H1 (cell line): Measurements from ENCODE around the gene MAPKAP1. TPM values are rescaled to one million over a fixed set of nuclear protein-coding genes. Genes with fewer than 3 reads are reported as not detected.

ENCODE experiments used
- CTCF ChIA-PET: fragments of 300-600 bp; sonication (Branson Sonifier 250); formaldehyde crosslinking; loops from one replicate; lab custom pipeline; 2021; ENCODE audit not compliant: partially characterized antibody; lab: Charles Lee
- POLR2A ChIA-PET: fragments of 300-600 bp; sonication (Branson Sonifier 250); formaldehyde crosslinking; loops from one replicate; lab custom pipeline; 2021; ENCODE audit warnings: inconsistent platforms; ENCODE audit not compliant: partially characterized antibody; lab: Charles Lee
- DNase-seq, 2 experiments: peaks; one replicate each; pipeline versions ENCODE4 v3.0.0 to v3.0.0-alpha.2; 2010 to 2022; ENCODE audit warnings: low spot score in 2 of 2, low read depth in 1 of 2, mixed read lengths in 1 of 2
- FAIRE-seq: peaks from 2 replicates; lab custom pipeline; 2011; peaks lifted over from hg19 to GRCh38; lab: Jason Lieb, UNC
- H2AFZ ChIP-seq: 2 replicates; pipeline ENCODE4 v1.8.1; 2012; ENCODE audit warnings: low read length, inconsistent platforms
- H2AK5ac ChIP-seq: 2 replicates; pipeline ENCODE4 v1.6.1; 2013; ENCODE audit warnings: low read depth, low read length
- H2BK120ac ChIP-seq: replicated peaks from 2 replicates; pipeline ENCODE3; 2013; ENCODE audit warnings: low read depth, low read length, inconsistent platforms
- H2BK12ac ChIP-seq: 2 replicates; pipeline ENCODE4 v1.6.1; 2013; ENCODE audit warnings: low read depth, low read length
- H2BK15ac ChIP-seq: 2 replicates; pipeline ENCODE4 v1.6.1; 2013; ENCODE audit warnings: low read length
- H2BK20ac ChIP-seq: 2 replicates; pipeline ENCODE4 v1.6.1; 2013; ENCODE audit warnings: low read length
- H2BK5ac ChIP-seq: 2 replicates; pipeline ENCODE4 v1.6.1; 2013; ENCODE audit warnings: low read depth, low read length
- H3K14ac ChIP-seq: 2 replicates; pipeline ENCODE4 v1.6.1; 2013; ENCODE audit warnings: inconsistent platforms; ENCODE audit not compliant: insufficient read length
- H3K18ac ChIP-seq: 2 replicates; pipeline ENCODE4 v1.6.1; 2013; ENCODE audit warnings: low read length; ENCODE audit errors: extremely low read depth
- H3K23ac ChIP-seq: 2 replicates; pipeline ENCODE4 v1.6.1; 2013; ENCODE audit warnings: inconsistent platforms; ENCODE audit not compliant: insufficient read length
- H3K23me2 ChIP-seq: 2 replicates; pipeline ENCODE4 v1.6.1; 2013; ENCODE audit warnings: low read depth, low read length
- H3K27ac ChIP-seq: 2 replicates; pipeline ENCODE4 v1.6.1; 2011; ENCODE audit warnings: low read depth, low read length, inconsistent platforms
- H3K27me3 ChIP-seq, 4 experiments: replicated peaks in 1 of 4; 1 replicate in 1 of 4; 2 replicates in 3 of 4; pipeline versions ENCODE4 v1.6.1 to v1.8.1; 2011 to 2013; ENCODE audit warnings: low read length in 3 of 4, mild to moderate bottlenecking in 3 of 4, inconsistent platforms in 2 of 4, mixed read lengths in 2 of 4, moderate library complexity in 1 of 4; ENCODE audit not compliant: control insufficient read depth in 3 of 4, insufficient read depth in 3 of 4; ENCODE audit errors: extremely low read depth in 1 of 4
- H3K36me3 ChIP-seq, 4 experiments: 2 replicates each; pipeline versions ENCODE4 v1.6.1 to v1.8.1; 2011 to 2013; ENCODE audit warnings: mild to moderate bottlenecking in 4 of 4, low read length in 3 of 4, moderate library complexity in 2 of 4, control low read depth in 1 of 4, inconsistent platforms in 1 of 4; ENCODE audit not compliant: insufficient read depth in 4 of 4, control insufficient read depth in 2 of 4
- H3K4ac ChIP-seq: replicated peaks from 2 replicates; pipeline ENCODE3; 2013; ENCODE audit warnings: low read length, low read depth, mixed read lengths, inconsistent platforms; ENCODE audit not compliant: insufficient read length
- H3K4me1 ChIP-seq, 4 experiments: replicated peaks in 1 of 4; 1 replicate in 1 of 4; 2 replicates in 3 of 4; pipeline versions ENCODE4 v1.6.1 to v1.8.1; 2011 to 2013; ENCODE audit warnings: low read length in 3 of 4, inconsistent platforms in 2 of 4, mixed read lengths in 1 of 4; ENCODE audit not compliant: insufficient read depth in 4 of 4, control insufficient read depth in 3 of 4
- H3K4me2 ChIP-seq, 2 experiments: 2 replicates each; pipeline versions ENCODE4 v1.6.1 to v1.8.1; 2011 to 2013; ENCODE audit warnings: low read depth in 2 of 2, low read length in 2 of 2, control low read depth in 1 of 2, inconsistent platforms in 1 of 2, mild to moderate bottlenecking in 1 of 2; ENCODE audit not compliant: insufficient read depth in 1 of 2
- H3K4me3 ChIP-seq, 4 experiments: fragments of 200-600, 300-600 bp in 1 of 4; sonication (generic), shearing (Covaris generic), sonication (Bioruptor Twin) in 1 of 4; 2 replicates each; pipeline versions ENCODE4 v1.5.1 to v1.8.1; 2011 to 2016; ENCODE audit warnings: low read length in 4 of 4, low read depth in 3 of 4, control low read depth in 2 of 4, inconsistent platforms in 2 of 4, mild to moderate bottlenecking in 2 of 4, mixed read lengths in 1 of 4, moderate library complexity in 1 of 4; ENCODE audit not compliant: insufficient read depth in 2 of 4; ENCODE audit errors: extremely low read depth in 1 of 4
- H3K56ac ChIP-seq: replicated peaks from 2 replicates; pipeline ENCODE3; 2013; ENCODE audit warnings: low read depth, mild to moderate bottlenecking, mixed read lengths, low read length, inconsistent platforms; ENCODE audit not compliant: insufficient read length
- H3K79me1 ChIP-seq: 2 replicates; pipeline ENCODE4 v1.6.1; 2013; ENCODE audit warnings: low read depth, low read length, control low read depth
- H3K79me2 ChIP-seq, 2 experiments: 2 replicates each; pipeline versions ENCODE4 v1.6.1 to v1.8.1; 2012 to 2013; ENCODE audit warnings: low read length in 2 of 2, mild to moderate bottlenecking in 2 of 2, inconsistent platforms in 1 of 2; ENCODE audit not compliant: insufficient read depth in 2 of 2, control insufficient read depth in 1 of 2
- H3K9ac ChIP-seq, 4 experiments: replicated peaks in 1 of 4; 1 replicate in 1 of 4; 2 replicates in 3 of 4; pipeline versions ENCODE4 v1.6.1 to v1.8.1; 2011 to 2013; ENCODE audit warnings: low read depth in 3 of 4, low read length in 3 of 4, control low read depth in 2 of 4, mild to moderate bottlenecking in 2 of 4, moderate library complexity in 2 of 4, inconsistent platforms in 1 of 4; ENCODE audit errors: extremely low read depth in 1 of 4
- H3K9me3 ChIP-seq, 2 experiments: 2 replicates each; pipeline versions ENCODE4 v1.6.1 to v1.8.1; 2012 to 2013; ENCODE audit warnings: mild to moderate bottlenecking in 2 of 2, moderate library complexity in 2 of 2, control low read depth in 1 of 2, inconsistent platforms in 1 of 2, low read depth in 1 of 2, low read length in 1 of 2, mixed read lengths in 1 of 2; ENCODE audit not compliant: insufficient read depth in 2 of 2
- H4K20me1 ChIP-seq, 2 experiments: replicated peaks in 1 of 2; 2 replicates each; pipeline versions ENCODE3 to v1.8.1; 2011 to 2013; ENCODE audit warnings: inconsistent platforms in 2 of 2, low read length in 2 of 2, mild to moderate bottlenecking in 1 of 2; ENCODE audit not compliant: insufficient read depth in 2 of 2, control insufficient read depth in 1 of 2
- H4K5ac ChIP-seq: 2 replicates; pipeline ENCODE4 v1.6.1; 2013; ENCODE audit warnings: low read length, low read depth, mixed read lengths, inconsistent platforms; ENCODE audit not compliant: insufficient read length
- H4K8ac ChIP-seq: 2 replicates; pipeline ENCODE4 v1.8.0; 2013; ENCODE audit warnings: mild to moderate bottlenecking, moderate library complexity, low read length, inconsistent platforms; ENCODE audit not compliant: insufficient read depth; ENCODE audit errors: extremely low read depth
- H4K91ac ChIP-seq: replicated peaks from 2 replicates; pipeline ENCODE3; 2013; ENCODE audit warnings: low read length, mixed read lengths, inconsistent platforms; ENCODE audit not compliant: insufficient read length
- BCL11A ChIP-seq, 2 experiments: IDR thresholded peaks; one replicate each; pipeline ENCODE4 v1.6.1; 2011; ENCODE audit warnings: low read depth in 2 of 2, low read length in 2 of 2, mild to moderate bottlenecking in 2 of 2
- EZH2 ChIP-seq: fragments of 200-600 bp; sonication (generic); IDR thresholded peaks from 2 replicates; pipeline ENCODE4 v1.7.1; 2012; ENCODE audit warnings: low read depth, mild to moderate bottlenecking, moderate library complexity, low read length, inconsistent platforms; ENCODE audit not compliant: severe bottlenecking
- NRF1 ChIP-seq: IDR thresholded peaks from 2 replicates; pipeline ENCODE4 v1.6.1; 2011; ENCODE audit warnings: mild to moderate bottlenecking, low read depth, low read length, improper control_type of control experiment
- POLR2A ChIP-seq, 2 experiments: IDR thresholded peaks; 1 replicate in 1 of 2; 2 replicates in 1 of 2; pipeline ENCODE4 v1.6.1; 2011; ENCODE audit warnings: low read depth in 2 of 2, low read length in 2 of 2, mild to moderate bottlenecking in 2 of 2; ENCODE audit errors: control extremely low read depth in 1 of 2
- RXRA ChIP-seq: IDR thresholded peaks from 2 replicates; pipeline ENCODE4 v1.6.1; 2011; ENCODE audit warnings: low read depth, mild to moderate bottlenecking, low read length, moderate library complexity; ENCODE audit not compliant: insufficient read depth
- YY1 ChIP-seq: IDR thresholded peaks from 2 replicates; pipeline ENCODE4 v1.6.1; 2011; ENCODE audit warnings: low read depth, mild to moderate bottlenecking, low read length
- WGBS, 2 experiments: shearing (Covaris generic) in 1 of 2; methylation state at CpG; one replicate each; pipeline versions ENCODE4 v1.1.6 to v1.1.7; 2013 to 2015; ENCODE audit warnings: low lambda C conversion rate in 2 of 2, mixed read lengths in 2 of 2, inconsistent platforms in 1 of 2, low coverage in 1 of 2, missing lambda C conversion rate in 1 of 2; ENCODE audit not compliant: insufficient replicate concordance in 2 of 2, insufficient coverage in 1 of 2, insufficient read length in 1 of 2; ENCODE audit errors: extremely low coverage in 1 of 2, missing lambda C conversion rate in 1 of 2; 5-methylcytosine and 5-hydroxymethylcytosine counted together
- polyA plus RNA-seq, 7 experiments: library from polyadenylated mRNA; depleted of rRNA in 3 of 7; stranded (reverse) in 5 of 7; unstranded in 2 of 7; fragments of >200 nt in 5 of 7; fragments of 200-250 nt in 2 of 7; gene quantifications; 1 replicate in 5 of 7; 2 replicates in 1 of 7; 4 replicates in 1 of 7; pipeline versions ENCODE4 v1.2.1 to v1.2.3, GENCODE V29; 2011 to 2013; ENCODE audit warnings: missing spikeins in 2 of 7, mixed read lengths in 2 of 7
- total RNA-seq: library from RNA; stranded (reverse); fragmentation: NEBNext Ultra II Directional; extraction: Animal tissue kit (Norgen Biotek cat#: 25700); gene quantifications from 2 replicates; pipeline ENCODE4 v1.2.1, GENCODE V29; 2021
- TF ChIP-seq, protein P1 (sequence below): IDR thresholded peaks from 2 replicates; pipeline ENCODE4 v1.6.1; 2012; ENCODE audit warnings: inconsistent platforms
- TF ChIP-seq, protein P2 (sequence below): IDR thresholded peaks from 2 replicates; pipeline ENCODE4 v1.6.1; 2012; ENCODE audit warnings: low read length, inconsistent platforms

The MAPKAP1 gene
- total and polyA plus RNA-seq, 2 of the 8 experiments (the other 6 are each of a cell fraction or from before 2014, with no cell fraction given), result 79.2 to 140 TPM

DNA sequence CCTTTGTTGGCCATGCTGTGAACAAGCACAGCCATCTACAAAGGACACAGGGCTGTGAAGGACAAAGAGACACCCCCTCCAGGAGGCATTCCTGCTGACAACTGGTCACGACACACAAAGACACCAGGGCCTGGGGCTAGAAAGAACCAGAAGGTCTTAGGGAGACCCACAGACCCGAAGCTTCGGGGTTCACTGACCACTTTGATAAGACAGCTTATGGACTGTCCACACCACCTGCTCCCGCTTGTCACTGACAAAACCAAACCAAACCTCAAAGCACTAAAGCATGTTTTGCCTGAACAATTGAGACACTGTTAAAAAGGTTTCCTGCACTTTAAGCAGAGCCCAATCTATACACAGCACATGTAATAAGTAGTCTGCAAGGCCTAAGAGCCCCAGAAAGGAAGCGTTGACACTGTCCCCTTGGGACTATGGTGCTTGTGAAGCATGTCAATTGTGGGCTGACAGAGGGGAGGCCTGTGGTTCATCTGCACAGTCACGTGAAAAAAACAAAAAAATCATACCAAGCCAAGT lies 260.4 kb downstream of the MAPKAP1 start:
- H3K9me3 ChIP-seq, result no peaks in the 10 kb centered on the region
- FAIRE-seq (no peak), DNase-seq (no peak)
- no peak overlapping the region for H3K23ac ChIP-seq
- no peak overlapping the region for H3K4me3 ChIP-seq
- peaks cover 0 to 3% of the 10 kb centered on the region in 2 experiments for H4K20me1 ChIP-seq
- H3K79me2 ChIP-seq, result no peaks in the 10 kb centered on the region
- no peak overlapping the region for H3K14ac ChIP-seq
- POLR2A ChIA-PET, result no interaction called here
- no peaks in the 10 kb centered on the region for H3K23me2 ChIP-seq
- H2BK120ac ChIP-seq, result no peak overlapping the region
- no peak for TF ChIP-seq BCL11A (IDR thresholded peaks at IDR 0.05; ENCODE audit: low read depth in 2 of 2, low read length in 2 of 2)
- TF ChIP-seq, protein P1, sequence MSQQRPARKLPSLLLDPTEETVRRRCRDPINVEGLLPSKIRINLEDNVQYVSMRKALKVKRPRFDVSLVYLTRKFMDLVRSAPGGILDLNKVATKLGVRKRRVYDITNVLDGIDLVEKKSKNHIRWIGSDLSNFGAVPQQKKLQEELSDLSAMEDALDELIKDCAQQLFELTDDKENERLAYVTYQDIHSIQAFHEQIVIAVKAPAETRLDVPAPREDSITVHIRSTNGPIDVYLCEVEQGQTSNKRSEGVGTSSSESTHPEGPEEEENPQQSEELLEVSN, result no peak
- no peak for TF ChIP-seq POLR2A (IDR thresholded peaks at IDR 0.05; ENCODE audit: control extremely low read depth in 1 of 2, low read depth in 2 of 2, low read length in 2 of 2)
- TF ChIP-seq, protein P2, sequence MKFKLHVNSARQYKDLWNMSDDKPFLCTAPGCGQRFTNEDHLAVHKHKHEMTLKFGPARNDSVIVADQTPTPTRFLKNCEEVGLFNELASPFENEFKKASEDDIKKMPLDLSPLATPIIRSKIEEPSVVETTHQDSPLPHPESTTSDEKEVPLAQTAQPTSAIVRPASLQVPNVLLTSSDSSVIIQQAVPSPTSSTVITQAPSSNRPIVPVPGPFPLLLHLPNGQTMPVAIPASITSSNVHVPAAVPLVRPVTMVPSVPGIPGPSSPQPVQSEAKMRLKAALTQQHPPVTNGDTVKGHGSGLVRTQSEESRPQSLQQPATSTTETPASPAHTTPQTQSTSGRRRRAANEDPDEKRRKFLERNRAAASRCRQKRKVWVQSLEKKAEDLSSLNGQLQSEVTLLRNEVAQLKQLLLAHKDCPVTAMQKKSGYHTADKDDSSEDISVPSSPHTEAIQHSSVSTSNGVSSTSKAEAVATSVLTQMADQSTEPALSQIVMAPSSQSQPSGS, result no peak
- no peak for TF ChIP-seq YY1
- TF ChIP-seq RXRA, result no peak
- no peak for TF ChIP-seq EZH2
- TF ChIP-seq NRF1, result no peak
- H2BK20ac ChIP-seq, result no peak overlapping the region
- H2AFZ ChIP-seq, result no peak overlapping the region
- H3K4ac ChIP-seq, result no peak overlapping the region
- H3K79me1 ChIP-seq, result no peaks in the 10 kb centered on the region
- no peaks in the 10 kb centered on the region for H3K27me3 ChIP-seq
- H2BK15ac ChIP-seq, result no peak overlapping the region
- no peak overlapping the region for H3K27ac ChIP-seq
- H3K56ac ChIP-seq, result no peak overlapping the region
- H3K4me2 ChIP-seq, result no peak overlapping the region
- no peak overlapping the region for H4K91ac ChIP-seq
- no peak overlapping the region for H2BK12ac ChIP-seq
- no peaks in the 10 kb centered on the region for H3K4me1 ChIP-seq
- no peak overlapping the region for H3K18ac ChIP-seq
- H2BK5ac ChIP-seq, result no peak overlapping the region
- no peak overlapping the region; the same call in 1 of the 2 replicates for H2AK5ac ChIP-seq
- no peak overlapping the region for H4K5ac ChIP-seq
- no peaks in the 10 kb centered on the region; a peak in 1 of 8 replicates for H3K36me3 ChIP-seq
- H3K9ac ChIP-seq, result no peak overlapping the region
- H4K8ac ChIP-seq, result no peak overlapping the region
- WGBS, 2 experiments, result 86% methylated on average over 6 of the region's 6 CpGs; no CpG with 5 or more reads in 1 of the 2 experiments
- CTCF ChIA-PET, result interaction anchor here (1.1 to 1.9 kb wide), 3 partner anchors 15 to 27 kb away, joined by 4 read pairs; no protein-coding TSS in a partner anchor
